Activated CD4-positive, alpha-beta T cell treated with anti-CD3 and anti-CD28 coated beads, Interleukin-2, amount 10 ng/mL, durations not matched to agents 7 days and 5 days (primary cell): ENCODE results near the gene TULP4. TPM values are rescaled to one million over a fixed set of nuclear protein-coding genes. Genes with fewer than 3 reads are reported as not detected.
"Not testable (repeated sequence)": the region's sequence is repeated elsewhere in the genome, so short reads cannot be mapped to it uniquely, and the experiment has no call there.

Experiments
- CTCF ChIA-PET: fragments of 350-600 bp; sonication (Branson Sonifier 250); formaldehyde crosslinking; loops from one replicate; lab custom pipeline; 2021; ENCODE audit warnings: antibody characterized with exemption; lab: Charles Lee
- POLR2A ChIA-PET: fragments of 350-600 bp; sonication (Branson Sonifier 250); formaldehyde crosslinking; loops from one replicate; lab custom pipeline; 2021; ENCODE audit warnings: antibody characterized with exemption; lab: Charles Lee
- DNase-seq: peaks from one replicate; pipeline ENCODE4 v3.0.0-alpha.2; 2020
- H3K27ac Mint-ChIP-seq: one replicate; pipeline ENCODE4 v1.8.0; 2021; ENCODE audit warnings: mild to moderate bottlenecking, moderate library complexity, mixed read lengths
- H3K27me3 Mint-ChIP-seq: one replicate; pipeline ENCODE4 v1.8.0; 2021; ENCODE audit warnings: mixed read lengths
- H3K36me3 Mint-ChIP-seq: one replicate; pipeline ENCODE4 v1.8.0; 2021; ENCODE audit warnings: low read depth, mixed read lengths
- H3K4me1 Mint-ChIP-seq: one replicate; pipeline ENCODE4 v1.8.0; 2021; ENCODE audit warnings: mixed read lengths
- H3K4me3 Mint-ChIP-seq: one replicate; pipeline ENCODE4 v1.8.0; 2021; ENCODE audit warnings: mild to moderate bottlenecking, moderate library complexity, mixed read lengths
- H3K9me3 Mint-ChIP-seq: one replicate; pipeline ENCODE4 v1.8.0; 2021; ENCODE audit warnings: mixed read lengths
- total RNA-seq, 2 experiments: library from RNA; stranded (reverse); gene quantifications; one replicate each; pipeline ENCODE4 v1.2.3, GENCODE V29; 2021

TULP4 gene
- total RNA-seq, 2 experiments from 2014 or later, result 35.0 to 36.3 TPM

DNA sequence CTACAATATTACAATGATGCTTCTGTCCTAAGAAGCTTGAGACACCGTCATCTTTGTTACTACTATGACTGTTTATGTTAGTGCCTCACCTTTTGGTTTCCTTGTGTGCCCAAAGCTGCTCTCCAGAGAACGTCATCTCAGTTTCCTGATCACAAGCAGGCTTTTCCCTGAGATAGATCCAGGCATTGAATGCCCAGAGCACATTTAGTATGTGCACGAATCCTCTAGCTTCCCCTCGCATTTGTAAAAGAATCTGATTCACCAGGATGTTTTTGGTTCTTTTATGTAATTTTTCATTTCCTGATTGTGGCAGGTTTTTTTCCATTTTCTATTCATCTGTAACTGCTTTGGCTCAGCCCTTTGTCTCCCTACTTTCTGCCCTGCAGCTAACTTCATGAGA lies 147.5 kb downstream of the TULP4 start:
- H3K27ac Mint-ChIP-seq, result no peak overlapping the region
- POLR2A ChIA-PET, result no interaction called here
- H3K9me3 Mint-ChIP-seq, result no peaks in the 10 kb centered on the region

DNA sequence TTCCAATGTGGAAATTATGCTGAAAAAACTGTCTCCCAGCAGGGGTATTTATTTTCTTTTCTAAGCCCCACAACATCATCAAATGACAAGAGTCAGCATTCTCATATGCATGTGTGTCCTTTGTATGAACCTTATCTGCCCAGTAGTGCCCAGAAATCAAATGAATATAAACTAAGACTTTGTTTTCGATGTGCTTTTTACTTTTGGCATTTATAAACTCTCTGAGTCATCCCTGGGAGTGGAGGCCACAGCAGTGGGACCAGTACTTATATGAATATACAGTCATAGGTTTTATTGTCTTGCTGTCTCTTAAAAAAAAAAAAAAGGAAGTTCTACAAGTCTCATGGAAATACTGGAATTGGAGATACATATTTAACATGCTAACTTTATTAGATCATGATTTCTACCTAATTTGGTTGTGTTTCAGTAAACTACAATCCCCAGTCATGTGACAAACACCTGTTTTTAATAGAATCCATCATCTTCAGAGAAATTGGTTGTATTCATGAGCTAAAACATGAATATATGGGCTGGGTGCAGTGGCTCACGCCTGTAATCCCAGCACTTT lies 148.4 kb downstream of the TULP4 start:
- H3K36me3 Mint-ChIP-seq, result peaks cover 6% of the 10 kb centered on the region
- H3K27ac Mint-ChIP-seq, result no peak overlapping the region

More for the DNA sequence above, 147.5 kb downstream of the TULP4 start:
- no peak for DNase-seq
- CTCF ChIA-PET, result interaction anchor here (0.6 to 1.1 kb wide), 2 partner anchors 14 kb away, joined by 3 read pairs; no protein-coding TSS in a partner anchor
- Mint-ChIP-seq H3K4me1 (peaks cover 5% of the 10 kb centered on the region), H3K36me3 (peaks cover 6% of the 10 kb centered on the region), H3K4me3 (no peak overlapping the region), H3K27me3 (no peaks in the 10 kb centered on the region)

DNA sequence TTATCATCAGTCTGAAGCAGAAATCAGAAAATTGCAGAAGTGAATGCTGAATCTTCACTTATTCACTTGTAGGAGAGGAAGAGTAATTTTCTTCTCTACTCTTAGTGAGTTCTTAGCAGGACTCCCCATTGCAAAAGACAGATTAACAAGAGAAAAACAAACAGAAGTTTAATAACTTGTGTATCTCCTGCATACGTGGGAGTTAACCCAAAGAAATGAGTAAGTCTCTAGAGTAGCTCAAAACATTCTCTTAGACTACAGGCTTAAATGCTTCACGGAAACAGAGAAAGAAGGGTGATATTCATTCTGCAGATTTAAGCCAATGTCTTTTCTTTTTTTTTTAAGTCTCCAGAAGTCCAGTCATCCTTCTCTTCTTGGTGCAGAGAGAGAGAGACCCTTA lies 149.7 kb downstream of the TULP4 start:
- no peak overlapping the region for H3K27ac Mint-ChIP-seq
- H3K4me3 Mint-ChIP-seq, result no peak overlapping the region
- H3K4me1 Mint-ChIP-seq, result peaks cover 5% of the 10 kb centered on the region
- DNase-seq, result no peak
- ChIA-PET POLR2A (interaction anchor here (0.7 kb wide), 1 partner anchor 25 kb away, joined by 5 read pairs; no protein-coding TSS in a partner anchor), CTCF (interaction anchor here (0.7 to 0.8 kb wide), 2 partner anchors 87 to 1077 kb away, joined by 3 to 6 read pairs; no protein-coding TSS in a partner anchor)
- no peaks in the 10 kb centered on the region for H3K9me3 Mint-ChIP-seq
- no peaks in the 10 kb centered on the region for H3K27me3 Mint-ChIP-seq
- H3K36me3 Mint-ChIP-seq, result peaks cover 6% of the 10 kb centered on the region

More for the DNA sequence above, 148.4 kb downstream of the TULP4 start:
- no peak for DNase-seq
- ChIA-PET POLR2A (interaction anchor here (0.5 kb wide), 1 partner anchor 627 kb away, joined by 14 read pairs; no protein-coding TSS in a partner anchor), CTCF (no interaction called here)
- no peak overlapping the region for H3K4me3 Mint-ChIP-seq
- H3K4me1 Mint-ChIP-seq, result peaks cover 5% of the 10 kb centered on the region
- H3K27me3 Mint-ChIP-seq, result no peaks in the 10 kb centered on the region
- no peaks in the 10 kb centered on the region for H3K9me3 Mint-ChIP-seq

DNA sequence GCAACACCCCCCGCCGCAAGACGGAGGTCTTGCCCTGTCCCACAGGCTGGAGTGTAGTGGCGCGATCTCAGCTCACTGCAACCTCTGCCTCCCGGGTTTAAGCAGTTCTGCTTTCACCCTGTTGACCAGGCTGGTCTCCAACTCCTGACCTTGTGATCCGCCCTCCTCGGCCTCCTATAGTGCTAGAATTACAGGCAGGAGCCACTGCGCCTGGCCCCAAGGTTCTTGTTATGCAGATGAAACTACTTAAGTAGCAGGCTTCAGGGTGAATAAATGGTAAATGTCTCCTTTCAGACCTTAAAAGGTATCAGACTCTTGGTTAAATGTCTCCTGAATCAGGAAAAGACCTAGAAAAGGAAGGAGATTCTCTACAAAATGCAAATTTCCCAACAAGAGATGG lies 152.2 kb downstream of the TULP4 start:
- Mint-ChIP-seq H3K9me3 (no peaks in the 10 kb centered on the region), H3K27ac (no peak overlapping the region), H3K36me3 (peaks cover 6% of the 10 kb centered on the region), H3K4me1 (peaks cover 3% of the 10 kb centered on the region), H3K4me3 (no peak overlapping the region), H3K27me3 (no peaks in the 10 kb centered on the region)
- ChIA-PET CTCF (no interaction called here), POLR2A (no interaction called here)
- no peak for DNase-seq

DNA sequence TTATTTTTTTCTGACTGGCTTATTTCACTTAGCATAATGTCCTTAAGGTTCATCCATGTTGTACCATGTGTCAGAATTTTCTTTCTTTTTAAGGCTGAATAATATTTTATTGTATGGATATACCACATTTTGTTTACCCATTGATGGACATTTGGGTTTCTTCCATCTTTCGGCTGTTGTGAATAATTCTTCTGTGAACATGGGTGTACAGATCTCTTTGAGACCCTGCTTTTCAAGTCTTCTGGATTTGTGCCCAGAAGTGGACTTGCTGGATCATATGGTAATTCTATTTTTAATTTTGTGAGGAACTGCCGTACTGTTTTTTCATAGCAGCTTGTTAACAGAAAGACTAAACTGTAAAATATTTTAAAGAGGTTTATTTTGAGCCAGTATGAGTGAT lies 153.0 kb downstream of the TULP4 start:
- H3K36me3 Mint-ChIP-seq, result peaks cover 6% of the 10 kb centered on the region
- no peaks in the 10 kb centered on the region for H3K9me3 Mint-ChIP-seq
- ChIA-PET CTCF (no interaction called here), POLR2A (no interaction called here)
- no peak overlapping the region for H3K4me3 Mint-ChIP-seq
- DNase-seq, result no peak
- no peak overlapping the region for H3K27ac Mint-ChIP-seq
- no peaks in the 10 kb centered on the region for H3K27me3 Mint-ChIP-seq
- H3K4me1 Mint-ChIP-seq, result no peaks in the 10 kb centered on the region

DNA sequence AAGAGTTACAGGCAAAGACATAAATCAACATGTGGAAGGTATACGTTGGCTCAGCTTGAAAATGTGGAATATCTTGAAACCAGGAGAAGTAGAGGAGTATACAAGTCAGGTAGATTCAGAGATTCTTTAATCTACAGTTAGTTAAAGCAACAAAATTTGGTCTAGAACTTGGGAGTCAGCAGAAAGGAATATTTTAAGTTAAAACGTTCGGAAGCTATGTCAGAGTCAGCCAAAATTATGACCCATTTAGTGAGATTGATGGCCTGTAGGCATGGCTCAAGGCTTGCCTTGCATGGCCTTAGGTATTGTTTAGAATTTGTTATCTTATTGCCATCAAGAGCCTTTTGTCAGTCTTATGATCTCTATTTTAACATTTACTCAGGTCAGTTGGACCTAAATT lies 153.5 kb downstream of the TULP4 start:
- no peak overlapping the region for H3K4me3 Mint-ChIP-seq
- CTCF ChIA-PET, result interaction anchor here (1.3 kb wide), 1 partner anchor 68 kb away, joined by 3 read pairs; no protein-coding TSS in a partner anchor
- POLR2A ChIA-PET, result no interaction called here
- H3K36me3 Mint-ChIP-seq, result peaks cover 6% of the 10 kb centered on the region
- no peak overlapping the region for H3K27ac Mint-ChIP-seq
- no peaks in the 10 kb centered on the region for H3K9me3 Mint-ChIP-seq
- no peaks in the 10 kb centered on the region for H3K27me3 Mint-ChIP-seq
- no peak for DNase-seq
- no peaks in the 10 kb centered on the region for H3K4me1 Mint-ChIP-seq

DNA sequence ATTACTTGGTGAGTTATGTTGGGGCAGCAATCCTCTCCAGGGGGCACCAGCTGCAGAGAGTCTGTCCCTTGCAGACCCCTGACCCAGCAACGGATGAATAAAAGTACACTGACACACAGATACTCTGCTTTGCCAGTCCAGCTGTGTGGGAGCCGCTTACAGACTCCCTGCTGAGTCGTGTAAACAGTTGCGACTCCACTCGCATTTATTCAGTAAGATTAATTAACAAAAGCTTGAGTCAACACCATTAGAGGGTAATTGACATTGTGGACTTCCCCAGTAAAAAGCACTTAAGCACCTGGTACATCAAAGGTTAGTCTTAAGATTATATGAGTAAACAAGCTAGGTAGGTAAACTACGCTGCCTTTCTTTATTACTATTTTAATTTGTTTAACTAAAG lies 155.7 kb downstream of the TULP4 start:
- Mint-ChIP-seq H3K4me1 (no peaks in the 10 kb centered on the region), H3K4me3 (no peak overlapping the region), H3K27ac (no peak overlapping the region), H3K27me3 (no peaks in the 10 kb centered on the region), H3K36me3 (peaks cover 5% of the 10 kb centered on the region), H3K9me3 (no peaks in the 10 kb centered on the region)
- ChIA-PET POLR2A (no interaction called here), CTCF (no interaction called here)
- DNase-seq, result no peak

DNA sequence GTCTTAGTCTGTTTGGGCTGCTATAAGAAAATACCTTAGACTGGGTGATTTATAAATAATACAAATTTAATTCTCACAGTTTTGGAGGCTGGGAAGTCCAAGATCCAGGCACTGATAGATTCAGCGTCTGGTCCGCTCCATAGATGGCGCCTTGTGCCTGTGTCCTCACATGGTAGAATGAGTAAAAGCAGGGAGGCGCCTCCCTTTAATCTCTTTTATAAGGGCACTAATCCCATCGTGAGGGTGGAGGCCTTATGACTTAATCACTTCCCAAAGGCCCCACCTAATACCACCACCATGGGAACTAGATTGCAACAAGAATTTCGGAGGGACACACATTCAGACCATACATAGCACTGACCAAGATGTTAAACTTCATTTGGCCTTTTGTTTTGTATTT lies 156.4 kb downstream of the TULP4 start:
- no peak for DNase-seq
- ChIA-PET POLR2A (no interaction called here), CTCF (no interaction called here)
- H3K27me3 Mint-ChIP-seq, result no peaks in the 10 kb centered on the region
- H3K36me3 Mint-ChIP-seq, result peaks cover 1% of the 10 kb centered on the region
- H3K27ac Mint-ChIP-seq, result no peak overlapping the region
- H3K4me3 Mint-ChIP-seq, result no peak overlapping the region
- H3K9me3 Mint-ChIP-seq, result no peaks in the 10 kb centered on the region
- H3K4me1 Mint-ChIP-seq, result no peaks in the 10 kb centered on the region

DNA sequence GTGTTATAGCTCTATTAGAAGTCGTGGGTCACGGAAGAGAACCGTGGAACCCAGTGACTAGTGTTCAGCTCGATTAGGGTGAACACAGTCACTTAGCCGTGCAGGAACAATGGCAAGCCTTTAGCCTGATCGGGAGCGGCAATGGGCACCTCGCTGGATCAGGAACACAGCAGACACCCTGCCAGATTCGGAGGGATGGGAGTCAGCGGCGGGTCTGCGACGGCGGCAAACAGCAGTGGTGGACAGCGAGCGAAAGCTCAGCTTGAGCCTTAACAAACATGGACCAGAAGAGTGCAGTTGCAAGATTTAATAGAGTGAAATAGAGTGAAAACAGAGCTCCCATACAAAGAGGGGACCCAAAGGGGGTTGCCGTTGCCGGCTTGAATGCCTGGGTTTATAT lies 157.8 kb downstream of the TULP4 start:
- DNase-seq, H3K9me3 Mint-ChIP-seq, H3K4me1 Mint-ChIP-seq, POLR2A ChIA-PET, H3K27ac Mint-ChIP-seq, H3K27me3 Mint-ChIP-seq, H3K36me3 Mint-ChIP-seq, H3K4me3 Mint-ChIP-seq: not testable (repeated sequence)
- CTCF ChIA-PET, result interaction anchor here (0.6 to 1.0 kb wide), 2 partner anchors 51 to 224 kb away, joined by 3 to 4 read pairs; no protein-coding TSS in a partner anchor

DNA sequence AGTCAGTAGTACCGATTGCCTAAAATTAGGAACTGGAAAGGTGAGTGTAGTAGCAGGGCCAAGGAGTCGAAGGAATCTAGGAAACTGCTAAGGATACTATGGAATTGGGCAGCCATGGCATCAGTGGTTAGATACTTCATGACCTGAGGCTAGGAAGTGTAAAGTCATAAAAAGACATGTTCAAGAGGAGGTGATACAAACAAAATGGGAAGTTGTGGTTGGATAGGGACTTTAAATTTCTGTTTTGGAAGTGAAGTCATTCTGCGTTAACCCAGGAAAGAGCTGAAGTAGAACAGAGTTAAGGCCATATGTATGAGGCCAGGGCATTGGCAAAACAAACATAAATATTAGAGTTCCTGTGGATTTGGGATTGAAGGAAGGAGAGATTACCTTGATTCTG lies 159.1 kb downstream of the TULP4 start:
- no peaks in the 10 kb centered on the region for H3K27me3 Mint-ChIP-seq
- no peak for DNase-seq
- H3K4me3 Mint-ChIP-seq, result no peak overlapping the region
- ChIA-PET POLR2A (no interaction called here), CTCF (interaction anchor here (0.6 kb wide), 1 partner anchor 164 kb away, joined by 3 read pairs; no protein-coding TSS in a partner anchor)
- H3K27ac Mint-ChIP-seq, result no peak overlapping the region
- H3K4me1 Mint-ChIP-seq, result no peaks in the 10 kb centered on the region
- H3K9me3 Mint-ChIP-seq, result no peaks in the 10 kb centered on the region
- H3K36me3 Mint-ChIP-seq, result no peaks in the 10 kb centered on the region

DNA sequence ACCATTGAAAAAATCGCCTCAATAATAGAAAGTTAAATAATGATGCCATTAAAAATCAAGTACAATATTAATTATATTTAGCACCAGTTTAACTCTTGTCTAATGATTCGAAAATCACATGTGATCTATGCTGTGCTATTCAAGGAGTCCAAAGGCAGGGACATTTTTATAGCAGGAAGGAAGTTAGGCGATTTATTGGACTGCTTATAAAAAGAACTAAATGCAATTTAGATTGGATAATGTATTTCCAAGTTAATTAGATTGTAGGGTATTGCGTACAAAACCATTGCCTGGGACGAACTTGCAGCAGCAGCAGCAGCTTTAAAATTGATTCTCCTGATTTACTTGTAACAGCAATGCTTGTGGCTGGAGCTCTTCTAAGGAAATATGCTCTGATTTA lies 160.2 kb downstream of the TULP4 start:
- no peak for DNase-seq
- POLR2A ChIA-PET, result no interaction called here
- CTCF ChIA-PET, result interaction anchor here (1.7 kb wide), 1 partner anchor 18 kb away, joined by 4 read pairs; no protein-coding TSS in a partner anchor
- Mint-ChIP-seq H3K4me3 (no peak overlapping the region), H3K27ac (no peak overlapping the region), H3K27me3 (no peaks in the 10 kb centered on the region), H3K9me3 (no peaks in the 10 kb centered on the region), H3K4me1 (no peaks in the 10 kb centered on the region), H3K36me3 (peaks cover 1% of the 10 kb centered on the region)

DNA sequence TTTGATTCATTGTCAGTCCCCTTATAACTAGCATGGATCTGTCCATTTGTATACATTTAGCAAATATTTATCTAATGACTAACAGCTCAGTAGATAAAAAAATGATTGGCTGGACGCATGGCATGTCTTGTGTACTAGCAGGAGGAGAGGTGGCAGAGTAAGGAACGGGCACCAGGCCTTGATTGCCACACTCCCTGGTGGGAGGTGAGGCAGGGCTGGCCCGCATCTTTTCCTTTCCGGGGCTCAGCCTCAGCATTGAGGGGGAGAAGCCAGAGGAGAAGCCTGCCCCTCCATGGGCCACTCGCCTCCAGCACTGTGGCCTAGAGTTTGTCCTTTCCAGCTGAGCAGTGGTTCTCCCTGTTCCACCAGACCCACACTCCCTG lies 162.7 kb downstream of the TULP4 start:
- peaks cover 7% of the 10 kb centered on the region for H3K36me3 Mint-ChIP-seq
- no peak for DNase-seq
- CTCF ChIA-PET, result interaction anchor here (0.6 kb wide), 1 partner anchor 254 kb away, joined by 3 read pairs; no protein-coding TSS in a partner anchor
- H3K9me3 Mint-ChIP-seq, result no peaks in the 10 kb centered on the region
- H3K4me3 Mint-ChIP-seq, result no peak overlapping the region
- no peaks in the 10 kb centered on the region for H3K27me3 Mint-ChIP-seq
- no peaks in the 10 kb centered on the region for H3K4me1 Mint-ChIP-seq
- no peak overlapping the region for H3K27ac Mint-ChIP-seq
- POLR2A ChIA-PET, result no interaction called here

DNA sequence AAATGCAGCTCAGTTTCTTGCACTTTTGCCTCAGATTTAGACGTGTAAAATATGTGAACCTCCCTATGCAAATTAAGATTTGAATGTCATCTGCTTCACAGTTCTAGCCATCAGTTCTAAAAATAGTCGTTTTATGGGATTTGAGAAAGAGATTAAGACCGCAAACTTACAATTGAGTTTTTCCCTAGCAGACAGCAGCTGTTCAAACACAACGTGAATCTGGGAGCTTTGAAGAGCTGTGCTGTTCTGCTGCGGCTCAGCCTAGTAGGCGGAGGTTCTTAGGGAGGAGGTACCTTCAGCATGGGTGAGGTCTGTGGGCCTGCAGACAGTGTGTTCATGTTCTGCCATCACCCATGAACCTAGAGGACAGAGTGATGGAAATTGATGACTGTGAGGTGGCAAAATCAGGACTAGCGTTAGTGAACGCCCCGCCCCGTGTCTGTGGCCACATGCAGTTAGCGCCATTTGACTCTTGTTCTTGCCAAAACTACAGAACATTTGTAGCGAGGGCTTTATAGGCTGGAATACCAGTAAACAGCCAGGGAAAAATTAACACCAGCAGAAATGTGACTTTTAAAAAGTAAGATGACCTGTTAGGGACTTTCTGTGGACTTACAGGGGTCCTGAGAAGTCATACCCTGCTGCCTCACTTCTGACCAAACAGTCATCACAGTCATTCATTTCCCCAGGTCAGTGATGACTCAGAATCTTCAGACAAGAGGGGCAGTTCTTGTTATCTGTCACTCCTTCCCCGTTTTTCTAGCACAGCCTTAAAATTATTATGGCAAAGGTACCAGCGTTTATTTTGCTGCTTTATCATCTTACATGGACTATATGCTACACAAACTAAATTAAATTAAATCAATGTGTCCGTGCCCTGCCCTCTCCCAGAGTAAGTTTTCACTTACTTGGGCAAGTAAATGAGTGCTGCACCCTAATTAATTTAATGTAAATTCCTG lies 163.4 kb downstream of the TULP4 start:
- Mint-ChIP-seq H3K36me3 (peaks cover 9% of the 10 kb centered on the region), H3K27me3 (no peaks in the 10 kb centered on the region), H3K4me3 (no peak overlapping the region), H3K27ac (no peak overlapping the region), H3K4me1 (no peaks in the 10 kb centered on the region), H3K9me3 (no peaks in the 10 kb centered on the region)
- DNase-seq, result no peak
- POLR2A ChIA-PET, result no interaction called here
- CTCF ChIA-PET, result interaction anchor here (0.6 kb wide), 1 partner anchor 255 kb away, joined by 3 read pairs; no protein-coding TSS in a partner anchor
